BLaER1 (cell line): ENCODE data around the gene CFAP410.

Experiments
- H3K27ac ChIP-seq: shearing (Covaris generic); formaldehyde crosslinking; 2 replicates; pipeline ENCODE4 v1.8.1; 2022
- H3K27me3 ChIP-seq: shearing (Covaris generic); formaldehyde crosslinking; 2 replicates; pipeline ENCODE4 v1.8.1; 2022
- H3K36me3 ChIP-seq: shearing (Covaris generic); formaldehyde crosslinking; 2 replicates; pipeline ENCODE4 v1.8.1; 2022
- H3K4me1 ChIP-seq: shearing (Covaris generic); formaldehyde crosslinking; 2 replicates; pipeline ENCODE4 v1.8.1; 2022
- H3K4me2 ChIP-seq: shearing (Covaris generic); formaldehyde crosslinking; 2 replicates; pipeline ENCODE4 v1.8.1; 2022
- H3K4me3 ChIP-seq: shearing (Covaris generic); formaldehyde crosslinking; 2 replicates; pipeline ENCODE4 v1.8.1; 2022
- H3K9ac ChIP-seq: shearing (Covaris generic); formaldehyde crosslinking; 2 replicates; pipeline ENCODE4 v1.8.1; 2022
- H3K9me3 ChIP-seq: shearing (Covaris generic); formaldehyde crosslinking; 2 replicates; pipeline ENCODE4 v1.8.1; 2022
- H4K20me1 ChIP-seq: shearing (Covaris generic); formaldehyde crosslinking; 2 replicates; pipeline ENCODE4 v1.8.1; 2022
- Cebpa-rat ChIP-seq: shearing (Covaris generic); IDR thresholded peaks from 2 replicates; pipeline ENCODE4 v1.8.1; 2022

CFAP410 gene

GRCh38 chr21:44377922-44378645, 38.9 kb upstream of the CFAP410 start:
- Histone ChIP-seq H3K4me2 (peak overlapping the region; percentile 87), H3K4me3 (no peak overlapping the region), H3K27ac (peak overlapping the region; percentile 62), H3K9me3 (peaks cover 34% of the 10 kb centered on the region), H4K20me1 (peaks cover 39% of the 10 kb centered on the region), H3K9ac (no peak overlapping the region), H3K36me3 (peaks cover 91% of the 10 kb centered on the region), H3K27me3 (no peaks in the 10 kb centered on the region), H3K4me1 (peaks cover 48% of the 10 kb centered on the region)
- no peak for TF ChIP-seq Cebpa-rat

DNA sequence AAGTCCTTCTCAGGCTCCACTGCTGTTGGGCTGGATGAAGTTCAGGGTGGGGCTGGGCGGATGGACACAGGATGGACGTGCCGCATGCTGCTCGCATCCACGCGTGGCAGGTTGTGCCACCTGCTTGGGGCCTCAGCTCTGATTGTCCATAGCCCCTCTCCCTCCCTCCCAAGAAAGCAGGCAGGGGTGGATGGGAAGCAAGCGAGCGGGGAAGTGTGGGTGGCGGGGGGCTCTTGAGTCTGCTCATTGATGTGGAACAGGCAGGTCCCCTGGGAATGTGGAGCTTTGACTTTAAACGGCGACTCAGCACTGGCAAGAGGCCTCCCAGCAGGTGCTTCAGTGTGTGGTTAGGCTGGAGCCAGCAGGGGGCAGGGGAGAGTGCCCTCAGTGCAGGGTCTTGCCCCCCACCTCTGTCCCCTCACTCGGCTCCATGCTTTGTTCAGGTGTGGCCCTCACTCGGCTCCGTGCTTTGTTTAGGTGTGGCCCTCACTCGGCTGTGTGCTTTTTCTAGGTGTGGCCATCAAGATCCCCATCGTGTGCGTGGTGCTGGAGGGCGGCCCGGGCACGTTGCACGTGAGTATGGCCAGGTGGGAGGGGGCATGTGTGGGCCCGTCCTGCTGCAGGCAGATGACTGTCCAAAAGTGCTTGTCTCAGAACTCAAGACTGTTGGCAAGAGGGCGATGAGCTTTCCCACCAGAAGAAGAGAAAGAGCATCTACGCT, 38.2 kb upstream of the CFAP410 start:
- H3K27me3 ChIP-seq, result no peaks in the 10 kb centered on the region
- peak overlapping the region; percentile 87 for H3K4me2 ChIP-seq
- H3K4me3 ChIP-seq, result no peak overlapping the region

GRCh38 chr21:44376606-44377005, 37.4 kb upstream of the CFAP410 start:
- Histone ChIP-seq H3K4me1 (peaks cover 52% of the 10 kb centered on the region), H3K9me3 (peaks cover 25% of the 10 kb centered on the region), H3K36me3 (peaks cover 91% of the 10 kb centered on the region), H4K20me1 (peaks cover 43% of the 10 kb centered on the region), H3K4me2 (peak overlapping the region; percentile 87), H3K27me3 (no peaks in the 10 kb centered on the region), H3K27ac (peak overlapping the region; percentile 62; the same call in 1 of the 2 replicates), H3K4me3 (no peak overlapping the region), H3K9ac (0 out of 2 replicates have a peak overlapping the region, but pooled peaks have one; percentile 15)
- TF ChIP-seq Cebpa-rat, result no peak

More for the DNA sequence above, 38.2 kb upstream of the CFAP410 start:
- TF ChIP-seq Cebpa-rat, result no peak
- H3K9me3 ChIP-seq, result peaks cover 26% of the 10 kb centered on the region
- peak overlapping the region; percentile 62 for H3K27ac ChIP-seq
- peaks cover 43% of the 10 kb centered on the region for H4K20me1 ChIP-seq
- peaks cover 52% of the 10 kb centered on the region for H3K4me1 ChIP-seq
- 0 out of 2 replicates have a peak overlapping the region, but pooled peaks have one; percentile 15 for H3K9ac ChIP-seq
- H3K36me3 ChIP-seq, result peaks cover 91% of the 10 kb centered on the region

- Histone ChIP-seq H3K9me3 (peaks cover 22% of the 10 kb centered on the region), H3K4me1 (peaks cover 52% of the 10 kb centered on the region), H3K27me3 (no peaks in the 10 kb centered on the region), H3K4me3 (no peak overlapping the region), H3K4me2 (peak overlapping the region; percentile 87), H4K20me1 (peaks cover 43% of the 10 kb centered on the region), H3K36me3 (peaks cover 93% of the 10 kb centered on the region), H3K9ac (0 out of 2 replicates have a peak overlapping the region, but pooled peaks have one; percentile 4), H3K27ac (peak overlapping the region; percentile 77)
- no peak for TF ChIP-seq Cebpa-rat
Observed at GRCh38 chr21:44375761-44376241, 36.6 kb upstream of the CFAP410 start.

GRCh38 chr21:44375281-44375651, 36.1 kb upstream of the CFAP410 start:
- peak overlapping the region; percentile 42; the same call in 1 of the 2 replicates for H3K4me3 ChIP-seq
- peaks cover 93% of the 10 kb centered on the region for H3K36me3 ChIP-seq
- peak overlapping the region; percentile 77 for H3K27ac ChIP-seq
- H4K20me1 ChIP-seq, result peaks cover 43% of the 10 kb centered on the region
- H3K4me1 ChIP-seq, result peaks cover 52% of the 10 kb centered on the region
- peaks cover 18% of the 10 kb centered on the region for H3K9me3 ChIP-seq
- no peaks in the 10 kb centered on the region for H3K27me3 ChIP-seq
- H3K4me2 ChIP-seq, result peak overlapping the region; percentile 87
- no peak overlapping the region; the same call in 1 of the 2 replicates for H3K9ac ChIP-seq
- TF ChIP-seq Cebpa-rat, result no peak

DNA sequence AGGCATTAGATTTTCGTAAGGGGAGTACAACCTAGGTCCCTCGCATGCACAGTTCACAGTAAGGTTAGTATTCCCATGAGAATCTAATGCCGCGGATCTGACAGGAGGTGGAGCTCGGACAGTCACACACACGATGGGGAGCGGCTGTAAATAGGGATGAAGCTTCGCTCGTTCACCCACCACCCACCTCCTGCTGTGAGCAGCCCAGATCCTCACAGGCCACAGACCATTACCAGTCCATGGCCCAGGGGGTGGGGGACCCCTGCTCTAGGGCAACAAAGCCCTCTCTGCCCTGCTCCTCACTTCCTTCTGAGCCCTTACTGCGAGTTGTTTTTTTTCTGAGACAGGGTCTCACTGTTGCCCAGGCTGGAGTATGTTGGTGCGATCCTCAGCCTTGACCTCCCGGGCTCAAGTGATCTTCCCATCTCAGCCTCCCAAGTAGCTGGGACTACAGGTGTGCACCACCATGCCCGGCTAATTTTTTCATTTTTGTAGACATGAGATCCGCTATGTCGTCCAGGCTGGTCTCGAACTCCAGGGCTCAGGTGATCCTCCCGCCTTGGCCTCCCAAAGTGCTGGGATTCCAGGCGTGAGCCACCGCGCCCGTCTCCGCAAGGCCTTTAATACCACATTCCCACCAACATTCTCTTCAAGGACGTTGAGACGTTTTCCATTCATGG, 35.6 kb upstream of the CFAP410 start:
- H3K9ac ChIP-seq, result no peak overlapping the region; the same call in 1 of the 2 replicates
- H3K4me3 ChIP-seq, result peak overlapping the region; percentile 42
- peaks cover 18% of the 10 kb centered on the region for H3K9me3 ChIP-seq
- H4K20me1 ChIP-seq, result peaks cover 43% of the 10 kb centered on the region
- H3K27me3 ChIP-seq, result no peaks in the 10 kb centered on the region
- peak overlapping the region; percentile 87 for H3K4me2 ChIP-seq
- no peak for TF ChIP-seq Cebpa-rat
- H3K36me3 ChIP-seq, result peaks cover 93% of the 10 kb centered on the region
- H3K27ac ChIP-seq, result peak overlapping the region; percentile 77
- peaks cover 52% of the 10 kb centered on the region for H3K4me1 ChIP-seq

- no peak overlapping the region for H3K4me3 ChIP-seq
- no peak overlapping the region for H3K9ac ChIP-seq
- peaks cover 18% of the 10 kb centered on the region for H3K9me3 ChIP-seq
- H3K27me3 ChIP-seq, result no peaks in the 10 kb centered on the region
- H3K36me3 ChIP-seq, result peaks cover 88% of the 10 kb centered on the region
- H3K27ac ChIP-seq, result no peak overlapping the region
- no peak for TF ChIP-seq Cebpa-rat
- H3K4me1 ChIP-seq, result peaks cover 43% of the 10 kb centered on the region
- no peak overlapping the region for H3K4me2 ChIP-seq
- H4K20me1 ChIP-seq, result peaks cover 47% of the 10 kb centered on the region
Observed at GRCh38 chr21:44372616-44373015, 33.4 kb upstream of the CFAP410 start.

GRCh38 chr21:44371596-44371995, 32.4 kb upstream of the CFAP410 start:
- H3K4me1 ChIP-seq, result peaks cover 33% of the 10 kb centered on the region
- H3K27me3 ChIP-seq, result no peaks in the 10 kb centered on the region
- H3K9me3 ChIP-seq, result peaks cover 18% of the 10 kb centered on the region
- H3K36me3 ChIP-seq, result peaks cover 94% of the 10 kb centered on the region
- no peak for TF ChIP-seq Cebpa-rat
- H3K9ac ChIP-seq, result no peak overlapping the region
- no peak overlapping the region for H3K4me2 ChIP-seq
- H3K4me3 ChIP-seq, result no peak overlapping the region
- peaks cover 47% of the 10 kb centered on the region for H4K20me1 ChIP-seq
- H3K27ac ChIP-seq, result no peak overlapping the region

DNA sequence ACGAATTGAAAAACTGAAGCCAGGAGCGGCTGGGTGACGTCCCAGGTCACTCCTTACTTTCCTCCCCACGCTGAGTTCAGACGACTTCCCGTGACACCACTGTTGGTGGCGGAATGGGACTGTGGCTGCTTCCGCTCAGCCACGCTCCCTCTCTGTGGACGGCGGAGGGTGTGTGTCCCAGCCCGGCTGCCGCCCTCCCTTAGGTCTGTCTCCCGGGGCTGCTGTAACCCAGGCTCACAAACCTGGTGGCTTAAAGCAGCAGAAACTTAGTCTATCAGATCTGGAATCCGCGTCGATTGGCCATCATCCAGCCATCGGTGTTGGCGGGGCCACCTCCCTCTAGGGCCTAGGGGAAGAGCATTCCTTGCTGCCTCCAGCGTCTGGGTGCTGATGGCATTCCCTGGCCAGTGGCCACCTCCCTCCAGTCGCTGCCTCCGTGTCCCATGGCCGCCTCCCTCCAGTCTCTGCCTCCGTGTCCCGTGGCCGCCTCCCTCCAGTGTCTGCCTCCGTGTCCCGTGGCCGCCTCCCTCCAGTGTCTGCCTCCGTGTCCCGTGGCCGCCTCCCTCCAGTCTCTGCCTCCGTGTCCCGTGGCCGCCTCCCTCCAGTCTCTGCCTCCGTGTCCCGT, 31.7 kb upstream of the CFAP410 start:
- Histone ChIP-seq H3K9ac (no peak overlapping the region), H3K4me3 (no peak overlapping the region), H3K36me3 (peaks cover 94% of the 10 kb centered on the region), H3K27me3 (no peaks in the 10 kb centered on the region), H4K20me1 (peaks cover 47% of the 10 kb centered on the region), H3K27ac (no peak overlapping the region), H3K4me2 (no peak overlapping the region), H3K4me1 (peaks cover 26% of the 10 kb centered on the region), H3K9me3 (peaks cover 18% of the 10 kb centered on the region)
- TF ChIP-seq Cebpa-rat, result no peak
